Uterus (tissue), 4 donors: ENCODE results near the gene PTCH1. TPM values are rescaled to one million over a fixed set of nuclear protein-coding genes. Genes with fewer than 3 reads are reported as not detected.

Source experiments
- DNase-seq, 2 donors: peaks; one replicate each; pipeline ENCODE4 v3.0.0-alpha.2; 2019 to 2020
- H3K27ac ChIP-seq, 2 donors: fragments of 200-600 bp; sonication (generic); 1 replicate in 1 of 2; 2 replicates in 1 of 2; pipeline ENCODE4 v1.5.1; 2016 to 2018
- H3K27me3 ChIP-seq, 2 donors: fragments of 200-600 bp; sonication (generic); one replicate each; pipeline ENCODE4 v1.5.1; 2018 to 2019; ENCODE audit warnings: control low read depth in 1 of 2
- H3K36me3 ChIP-seq, 2 donors: fragments of 200-600 bp; sonication (generic); one replicate each; pipeline ENCODE4 v1.5.1; 2019; ENCODE audit warnings: control low read depth in 1 of 2
- H3K4me1 ChIP-seq, 2 donors: fragments of 200-600 bp; sonication (generic); one replicate each; pipeline ENCODE4 v1.5.1; 2018 to 2019; ENCODE audit warnings: control low read depth in 1 of 2
- H3K4me3 ChIP-seq, 2 donors: fragments of 200-600 bp; sonication (generic); 1 replicate in 1 of 2; 2 replicates in 1 of 2; pipeline ENCODE4 v1.5.1; 2018 to 2019; ENCODE audit warnings: mild to moderate bottlenecking in 1 of 2
- H3K9me3 ChIP-seq, 2 donors: fragments of 200-600 bp; sonication (generic); one replicate each; pipeline ENCODE4 v1.5.1; 2019; ENCODE audit warnings: control low read depth in 1 of 2
- CTCF ChIP-seq, 4 experiments: fragments of 200-600 bp in 2 of 4; fragments of 450-650 bp in 2 of 4; sonication (generic) in 2 of 4; IDR thresholded peaks; one replicate each; pipeline ENCODE4 v1.5.1; 2016 to 2019; ENCODE audit warnings: antibody characterized with exemption in 4 of 4, mild to moderate bottlenecking in 2 of 4, moderate library complexity in 1 of 4
- POLR2A ChIP-seq, 2 donors: fragments of 450-650 bp; IDR thresholded peaks; one replicate each; pipeline ENCODE4 v1.6.1; 2016; ENCODE audit warnings: antibody characterized with exemption in 2 of 2, mild to moderate bottlenecking in 1 of 2, moderate library complexity in 1 of 2
- intact Hi-C: fragments of 100-400 bp; cut with DNase I; formaldehyde crosslinking; loops from one replicate; pipeline ENCODE4 v1.15.1; 2023; ENCODE audit warnings: low total_unique reads
- total RNA-seq, 4 donors: library from RNA; depleted of rRNA in 3 of 4; stranded (reverse); fragments of >200 nt in 3 of 4; gene quantifications; one replicate each; pipeline versions ENCODE4 v1.1.0 to v1.2.4, GENCODE V29; 2014 to 2023
- donor health status: DM: yes; HTN: yes; CAD: no.

Gene PTCH1
- total RNA-seq, 4 donors from 2014 or later: 7.4 to 24.6 (median 10.8) TPM

GRCh38 chr9:95446259-95446658, 70.5 kb downstream of the PTCH1 start:
- no peak for TF ChIP-seq POLR2A (IDR thresholded peaks at IDR 0.05)
- TF ChIP-seq CTCF (IDR thresholded peaks at IDR 0.05): no peak
- no peak for DNase-seq
- H3K27me3 ChIP-seq: no peaks in the 10 kb centered on the region
- H3K4me3 ChIP-seq: no peak overlapping the region
- H3K36me3 ChIP-seq: no peaks in the 10 kb centered on the region
- no peak overlapping the region for H3K27ac ChIP-seq
- intact Hi-C loops: no loop called here
- H3K4me1 ChIP-seq: no peaks in the 10 kb centered on the region
- H3K9me3 ChIP-seq: no peaks in the 10 kb centered on the region

DNA sequence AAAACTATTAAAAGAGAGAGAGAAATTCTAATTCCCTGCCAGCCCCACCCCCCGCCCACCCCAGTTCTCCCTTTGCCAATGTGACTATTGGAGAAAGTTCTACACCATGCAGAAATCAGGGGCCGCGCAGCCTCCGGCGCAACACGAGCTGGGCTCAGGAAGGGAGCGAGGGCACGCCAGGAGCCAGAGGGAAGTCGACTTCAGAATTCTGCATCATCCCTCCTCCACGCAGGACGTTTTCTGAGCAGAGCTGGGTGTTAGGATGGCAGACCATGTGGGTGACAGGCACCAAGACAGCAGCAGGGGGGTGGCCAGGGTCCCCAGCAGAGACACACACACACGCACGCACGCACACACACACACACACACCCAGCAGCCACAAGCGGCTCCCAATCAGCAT, 72.6 kb downstream of the PTCH1 start:
- Histone ChIP-seq H3K36me3 (no peaks in the 10 kb centered on the region), H3K4me3 (no peak overlapping the region), H3K27me3 (no peaks in the 10 kb centered on the region), H3K4me1 (no peaks in the 10 kb centered on the region), H3K9me3 (no peaks in the 10 kb centered on the region), H3K27ac (no peak overlapping the region)
- intact Hi-C loops: no loop called here
- no peak for DNase-seq
- TF ChIP-seq POLR2A (IDR thresholded peaks at IDR 0.05) (no peak), CTCF (IDR thresholded peaks at IDR 0.05) (no peak)

DNA sequence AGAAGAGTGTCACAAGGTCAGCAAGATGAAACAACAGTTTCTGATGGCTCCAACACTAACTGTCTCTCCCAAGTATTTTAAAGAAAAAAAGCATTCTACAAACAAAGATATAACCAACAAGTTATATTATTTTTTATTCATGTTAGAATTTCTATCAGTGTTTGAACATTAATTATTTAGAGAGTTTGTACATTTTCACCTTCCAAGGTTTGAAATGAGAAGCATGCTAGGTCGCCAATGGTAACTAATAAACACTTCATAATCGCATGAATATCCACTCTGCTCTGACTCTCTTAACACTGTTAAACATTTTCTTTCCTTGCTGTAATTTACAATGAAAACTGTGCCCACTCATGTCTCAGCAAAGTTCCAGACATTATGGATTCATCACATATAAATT, 73.5 kb downstream of the PTCH1 start:
- TF ChIP-seq POLR2A (IDR thresholded peaks at IDR 0.05): no peak
- no peak for TF ChIP-seq CTCF (IDR thresholded peaks at IDR 0.05)
- H3K4me3 ChIP-seq: no peak overlapping the region
- no peaks in the 10 kb centered on the region for H3K4me1 ChIP-seq
- no peaks in the 10 kb centered on the region for H3K9me3 ChIP-seq
- no peak overlapping the region for H3K27ac ChIP-seq
- H3K36me3 ChIP-seq: no peaks in the 10 kb centered on the region
- no peak for DNase-seq
- no peaks in the 10 kb centered on the region for H3K27me3 ChIP-seq
- intact Hi-C loops: no loop called here

DNA sequence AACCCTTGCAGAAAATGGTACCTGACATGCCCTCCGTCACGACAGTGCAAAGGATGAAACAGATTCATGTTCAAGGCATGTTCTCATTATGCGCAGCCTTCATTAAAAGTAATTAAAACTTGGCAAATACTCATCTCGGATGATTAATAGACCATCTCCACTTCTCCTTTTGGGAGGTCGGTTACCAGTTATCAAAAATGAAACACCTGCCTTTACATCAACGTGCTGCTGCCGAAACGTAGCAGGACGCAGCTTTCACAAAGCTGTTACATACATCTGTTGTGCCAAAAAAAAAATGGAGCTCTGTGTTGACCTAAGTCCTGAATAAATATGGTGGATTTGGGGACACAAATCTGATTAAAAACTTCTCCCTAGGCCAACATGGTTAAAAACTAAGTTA, 75.7 kb downstream of the PTCH1 start:
- no peak overlapping the region for H3K27ac ChIP-seq

DNA sequence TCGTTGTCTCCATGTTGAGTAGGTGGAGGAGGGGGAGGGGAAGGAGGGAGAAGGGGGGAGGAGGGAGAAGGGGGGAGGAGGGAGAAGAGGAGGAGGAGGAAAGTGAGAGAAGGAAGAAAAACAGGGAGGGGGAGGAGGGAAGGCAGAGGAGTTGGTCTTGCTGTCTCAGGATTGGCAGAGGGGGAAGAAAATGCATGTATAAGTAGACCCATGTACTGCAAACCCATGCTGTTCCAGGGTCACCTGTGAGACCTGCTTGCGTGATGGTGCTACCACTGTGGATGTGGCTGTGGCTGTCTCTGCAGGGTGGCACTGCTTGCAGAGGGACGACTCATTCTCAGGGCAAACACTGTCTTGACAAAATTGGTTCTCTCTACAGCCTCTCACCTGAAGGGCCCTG, 76.3 kb downstream of the PTCH1 start:
- intact Hi-C loops: no loop called here
- no peak overlapping the region for H3K27ac ChIP-seq
- no peaks in the 10 kb centered on the region for H3K27me3 ChIP-seq
- H3K4me3 ChIP-seq: no peak overlapping the region
- H3K36me3 ChIP-seq: no peaks in the 10 kb centered on the region
- no peak for DNase-seq
- no peaks in the 10 kb centered on the region for H3K9me3 ChIP-seq
- H3K4me1 ChIP-seq: no peaks in the 10 kb centered on the region
- TF ChIP-seq CTCF (IDR thresholded peaks at IDR 0.05): no peak
- TF ChIP-seq POLR2A (IDR thresholded peaks at IDR 0.05): no peak

More for the DNA sequence above, 75.7 kb downstream of the PTCH1 start:
- Histone ChIP-seq H3K36me3 (no peaks in the 10 kb centered on the region), H3K9me3 (no peaks in the 10 kb centered on the region), H3K27me3 (no peaks in the 10 kb centered on the region), H3K4me3 (no peak overlapping the region), H3K4me1 (no peaks in the 10 kb centered on the region)
- TF ChIP-seq CTCF (IDR thresholded peaks at IDR 0.05) (no peak), POLR2A (IDR thresholded peaks at IDR 0.05) (no peak)
- DNase-seq: no peak
- intact Hi-C loops: no loop called here
